HG02798 (cell line): Measurements from ENCODE around the gene TSC22D2.

Source experiments
- ATAC-seq: cut with Tn5 transposase; IDR thresholded peaks from one replicate; pipeline ENCODE4 v1.9.1; 2021; ENCODE audit warnings: mild to moderate bottlenecking; ENCODE audit not compliant: unreplicated experiment, poor library complexity

TSC22D2 gene

DNA sequence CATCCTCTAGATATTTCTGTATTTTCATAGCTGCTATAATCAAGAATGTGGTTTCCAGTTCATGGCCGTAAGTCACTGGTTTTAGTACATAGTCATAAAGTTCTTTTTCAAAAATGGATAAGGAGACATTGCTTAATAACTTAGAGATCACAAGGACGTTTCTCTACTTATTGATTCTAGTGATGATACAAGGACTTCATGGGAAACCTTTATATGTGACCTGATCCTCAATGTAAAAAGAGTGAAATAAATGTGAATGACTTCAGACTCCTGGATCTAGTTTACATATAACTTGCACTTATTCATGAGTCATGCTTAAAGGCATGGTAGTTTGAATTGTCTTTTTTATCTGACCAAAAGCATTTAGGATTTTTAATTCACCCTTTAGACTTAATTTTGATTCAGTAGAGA, 35.2 kb downstream of the TSC22D2 start:
- no peak for ATAC-seq

DNA sequence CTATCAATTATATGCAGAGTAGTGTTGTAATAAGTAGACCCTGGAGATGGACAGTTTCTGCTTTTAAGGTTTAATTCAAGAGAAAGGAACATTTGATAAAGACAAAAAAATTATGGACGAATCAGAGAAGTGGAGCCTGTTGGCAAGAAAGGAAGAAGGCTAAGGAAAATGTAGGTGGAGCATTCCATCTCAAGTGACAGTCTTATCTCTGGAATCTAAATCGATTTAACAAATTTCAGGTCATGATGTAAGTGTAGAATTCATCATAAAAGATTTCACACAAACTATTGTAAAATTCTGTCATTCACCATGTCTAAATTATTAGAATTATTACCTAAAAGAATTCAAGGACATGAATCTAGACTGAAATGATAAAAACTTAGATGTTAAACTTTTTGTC, 36.3 kb downstream of the TSC22D2 start:
- ATAC-seq: no peak

DNA sequence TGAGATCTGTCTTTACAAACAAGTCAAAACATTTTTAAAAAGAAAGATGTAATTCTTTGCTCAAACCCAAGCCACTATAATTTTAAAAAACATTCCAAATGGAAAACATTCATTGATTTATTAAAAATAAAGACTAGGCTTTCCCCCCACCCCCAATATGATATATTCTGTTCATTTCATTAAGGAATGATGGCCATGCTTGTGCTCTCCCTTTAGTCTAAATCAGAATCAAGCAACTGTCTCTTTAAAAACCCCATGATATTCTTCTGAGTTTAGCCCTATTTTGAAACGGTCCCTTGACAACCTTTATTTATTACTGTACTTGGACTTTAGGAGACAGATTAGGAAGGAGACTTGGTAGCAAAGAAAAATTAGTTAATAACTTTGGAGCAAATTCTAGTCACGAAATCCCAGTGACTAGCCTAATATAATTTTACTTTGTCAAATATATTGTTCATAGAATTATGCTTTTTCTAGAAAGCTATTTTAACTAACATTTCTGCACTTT, 38.4 kb downstream of the TSC22D2 start:
- ATAC-seq: no peak

DNA sequence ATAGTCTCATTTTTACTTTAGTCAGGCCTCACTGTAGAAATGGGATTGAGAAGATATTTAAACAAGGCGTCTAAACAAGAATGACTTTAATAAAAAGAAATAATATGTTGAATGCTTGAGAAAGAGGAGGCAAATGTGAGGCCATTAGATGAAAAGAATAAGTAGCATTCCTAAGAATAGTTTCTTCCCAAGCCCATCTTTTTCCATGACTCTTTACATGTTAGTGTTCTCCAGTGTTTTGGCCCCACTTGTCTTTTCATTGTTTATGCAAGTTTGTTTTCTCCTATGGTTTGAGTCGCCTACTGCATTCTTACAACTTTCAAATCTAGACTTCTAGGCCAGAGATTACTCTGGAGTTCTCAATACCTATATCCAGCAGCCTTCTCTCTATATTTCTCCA, 39.0 kb downstream of the TSC22D2 start:
- ATAC-seq: no peak

DNA sequence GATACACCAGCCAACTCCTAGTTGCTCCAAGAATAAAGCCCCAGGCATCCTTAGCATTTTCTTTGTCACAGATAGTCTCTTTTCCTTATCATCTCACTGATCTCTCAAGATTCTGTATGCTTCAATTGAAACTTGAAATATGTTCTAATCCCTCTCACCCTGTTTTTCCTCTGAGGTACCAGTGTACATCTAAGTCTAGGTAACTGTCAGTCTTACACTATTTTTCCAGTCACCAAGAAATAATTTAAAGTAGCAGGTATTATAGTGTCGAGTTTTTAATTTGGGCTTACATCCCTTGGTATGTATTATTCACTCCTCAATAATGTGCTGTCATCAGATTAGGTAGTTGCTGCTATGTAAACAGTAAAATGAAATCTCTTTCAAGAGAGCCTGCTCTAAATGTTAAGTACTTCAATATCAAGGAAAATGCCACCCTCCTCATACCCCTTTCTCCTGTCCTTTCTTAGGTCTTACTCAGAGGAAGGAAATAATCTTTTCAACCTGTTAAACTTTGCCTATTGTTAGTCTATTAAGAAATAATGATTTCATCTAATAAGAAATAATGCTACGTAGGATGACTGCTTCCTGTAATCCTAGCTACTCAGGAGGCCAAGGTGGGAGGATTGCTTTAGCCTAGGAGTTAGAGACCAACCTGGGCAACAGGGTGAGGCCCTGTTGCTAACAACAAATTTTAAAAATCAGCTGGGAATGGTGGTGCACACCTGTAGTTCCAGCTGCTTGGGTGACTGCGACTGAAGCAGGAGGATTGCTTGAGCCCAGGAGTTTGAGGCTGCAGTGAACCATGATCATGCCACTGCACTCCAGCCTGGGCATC, 39.8 kb downstream of the TSC22D2 start:
- ATAC-seq: no peak

DNA sequence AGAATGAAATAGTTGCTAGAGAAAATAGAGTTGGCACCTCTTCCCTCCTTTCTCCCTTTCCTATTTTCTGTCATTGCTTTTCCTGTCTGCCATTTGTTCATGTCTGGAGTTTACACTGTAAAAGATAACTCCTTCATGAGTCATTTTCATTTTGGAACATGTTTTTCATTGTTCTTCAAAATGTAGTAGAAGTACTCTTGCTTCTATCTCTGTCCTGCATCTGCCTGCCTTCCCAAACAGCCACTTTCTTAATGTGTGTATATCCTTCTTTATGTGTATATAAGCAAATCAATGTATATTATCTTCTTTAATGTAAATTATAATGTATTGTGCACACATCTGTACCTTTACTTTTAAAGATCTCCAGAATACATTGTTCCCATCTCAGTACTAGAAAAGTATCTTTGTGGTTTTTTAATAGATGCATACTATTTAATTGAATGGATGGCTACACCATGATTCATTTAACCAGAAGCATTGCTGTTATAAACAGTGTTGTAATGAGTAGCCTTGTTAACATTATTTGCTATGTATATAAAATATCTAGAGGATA, 41.1 kb downstream of the TSC22D2 start:
- ATAC-seq: no peak

DNA sequence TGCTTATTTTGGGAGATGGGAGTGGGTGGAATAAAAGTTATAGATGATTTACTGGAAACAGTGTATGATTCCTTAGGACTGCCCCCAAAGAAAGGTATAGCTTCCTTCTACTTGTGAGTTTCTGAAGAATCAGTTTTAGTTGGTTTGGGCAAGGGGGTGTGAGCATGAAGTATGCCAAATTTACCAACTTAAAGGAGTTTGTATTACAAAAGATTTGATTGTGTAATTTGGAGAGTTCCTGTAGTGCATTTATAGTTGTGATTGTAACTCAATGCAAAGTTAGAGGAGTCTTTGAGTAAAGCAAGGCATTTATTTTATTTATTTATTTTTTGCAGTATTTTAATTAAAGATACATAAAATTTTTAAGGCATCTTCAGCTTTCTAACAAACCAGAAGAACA, 42.8 kb downstream of the TSC22D2 start:
- no peak for ATAC-seq

DNA sequence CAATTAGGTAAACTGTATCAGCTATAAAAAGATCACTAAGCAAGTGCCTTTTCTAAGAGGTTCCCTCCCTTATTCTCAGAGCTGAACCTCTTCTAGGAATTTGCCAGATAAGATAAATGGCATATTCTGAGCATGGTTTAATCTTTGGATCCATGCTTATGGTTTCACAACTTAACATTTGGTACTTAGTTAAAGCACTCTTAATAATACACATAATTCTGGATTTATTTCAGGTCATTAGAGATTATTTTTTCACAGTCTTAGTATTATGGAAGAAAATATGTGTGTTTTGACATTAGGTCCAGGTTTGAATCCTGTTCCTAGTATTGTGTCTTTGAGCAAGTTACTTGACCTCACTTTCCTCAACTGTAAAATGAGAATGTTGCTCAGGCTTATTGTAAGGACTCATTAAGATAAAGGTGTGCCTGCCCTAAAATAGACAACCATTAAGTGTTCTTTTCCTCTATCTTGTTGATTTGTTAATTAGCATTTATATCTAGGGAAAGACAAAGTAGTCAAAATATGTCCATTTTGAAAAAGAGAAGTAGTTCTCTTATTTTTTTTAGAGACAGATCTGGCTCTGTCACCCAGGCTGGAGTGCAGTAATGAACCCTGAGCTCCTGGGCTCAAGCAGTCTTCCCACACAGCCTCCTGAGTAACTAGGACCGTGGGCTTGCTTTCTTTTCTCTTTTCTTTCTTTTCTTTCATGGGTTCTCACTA, 43.4 kb downstream of the TSC22D2 start:
- ATAC-seq: no peak

DNA sequence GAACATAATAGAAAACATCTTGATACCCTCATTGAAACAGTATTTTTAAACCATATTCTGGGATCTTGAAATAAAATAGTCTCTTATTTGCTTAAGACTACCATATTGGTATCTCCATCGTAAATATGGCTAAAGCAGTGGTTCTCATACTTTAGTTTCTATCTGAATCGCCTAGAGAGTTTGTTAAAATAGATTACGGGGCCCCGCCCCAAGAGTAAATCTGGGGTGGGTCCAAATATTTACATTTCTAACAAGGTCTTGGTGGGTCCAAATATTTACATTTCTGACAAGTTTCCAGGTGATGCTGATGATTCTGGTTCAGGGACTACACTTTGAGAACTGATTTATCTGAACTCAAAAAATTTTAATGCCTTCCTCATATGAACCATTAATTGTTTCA, 45.3 kb downstream of the TSC22D2 start:
- ATAC-seq: no peak

DNA sequence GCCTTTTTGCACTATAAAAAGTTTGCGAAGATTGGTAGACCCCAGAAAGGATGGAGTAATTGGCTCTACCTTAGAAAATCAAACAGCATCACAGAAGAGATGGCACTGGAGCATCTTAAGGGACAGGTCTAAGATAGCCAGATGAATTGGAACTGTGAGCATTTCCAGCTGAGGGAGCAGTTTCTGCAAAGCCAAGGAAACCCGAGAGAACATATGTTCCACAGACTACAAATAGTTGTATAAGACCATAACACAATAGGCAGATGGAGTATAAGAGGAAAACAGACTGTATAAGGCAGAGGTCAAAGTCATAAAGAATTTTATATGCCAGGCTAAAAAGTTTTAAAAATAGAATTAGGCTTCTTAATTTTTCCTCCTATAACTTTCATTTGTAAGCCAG, 46.0 kb downstream of the TSC22D2 start:
- no peak for ATAC-seq

DNA sequence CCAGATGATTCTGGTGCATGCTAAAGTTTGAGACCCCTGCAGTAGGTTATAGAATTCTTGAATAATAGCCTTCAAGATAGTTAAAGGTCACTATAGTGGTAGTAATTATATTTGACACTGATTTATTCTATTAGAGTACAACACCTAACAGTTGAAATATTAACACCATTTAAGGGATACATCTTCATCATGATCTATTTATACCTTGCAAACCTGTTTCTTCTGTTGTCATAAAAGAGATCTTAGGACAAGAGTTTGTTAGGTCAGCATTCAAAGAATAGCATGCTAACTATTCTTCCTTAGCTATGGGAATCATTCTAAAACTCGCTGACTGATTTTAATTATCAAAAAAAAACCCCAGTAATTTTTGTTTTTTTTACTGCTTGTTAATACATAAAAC, 46.5 kb downstream of the TSC22D2 start:
- ATAC-seq: no peak

DNA sequence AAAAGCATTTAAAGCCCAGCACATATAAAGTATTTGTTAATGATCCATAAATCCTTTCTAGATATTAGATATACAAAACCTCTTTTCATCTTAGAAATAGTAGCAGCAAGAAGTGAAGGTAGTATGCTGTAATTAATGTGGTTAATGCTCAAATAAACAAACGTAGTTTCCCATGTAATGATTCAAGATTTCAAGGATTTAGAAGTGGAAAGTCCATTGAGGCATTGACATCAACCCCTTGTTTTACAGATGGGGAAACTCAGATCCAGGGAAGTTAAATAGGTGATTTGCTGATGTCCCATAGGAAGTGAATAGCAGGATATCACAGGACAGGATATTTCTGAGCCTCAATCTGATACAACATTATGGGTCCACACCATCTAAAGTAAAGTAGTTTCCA, 47.2 kb downstream of the TSC22D2 start:
- no peak for ATAC-seq

DNA sequence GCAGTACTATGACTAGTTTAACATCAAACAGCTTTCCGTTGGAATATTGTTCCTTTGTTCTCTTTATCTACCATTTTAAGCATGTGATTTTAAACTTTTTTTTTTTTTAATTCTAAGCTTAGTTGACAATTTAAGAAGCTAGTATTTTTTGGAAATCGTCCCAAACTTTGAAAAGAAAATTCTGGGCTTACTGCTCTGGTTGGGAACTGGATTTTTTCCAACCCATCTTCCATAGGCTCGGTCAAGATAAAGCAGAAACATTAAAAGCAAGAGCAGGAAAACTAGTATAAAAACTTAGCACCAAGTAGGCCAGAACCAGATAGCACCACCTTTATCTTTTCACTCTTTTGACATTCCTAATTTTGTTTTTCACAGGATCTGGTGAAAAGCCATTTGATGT, 49.9 kb downstream of the TSC22D2 start:
- ATAC-seq: no peak

DNA sequence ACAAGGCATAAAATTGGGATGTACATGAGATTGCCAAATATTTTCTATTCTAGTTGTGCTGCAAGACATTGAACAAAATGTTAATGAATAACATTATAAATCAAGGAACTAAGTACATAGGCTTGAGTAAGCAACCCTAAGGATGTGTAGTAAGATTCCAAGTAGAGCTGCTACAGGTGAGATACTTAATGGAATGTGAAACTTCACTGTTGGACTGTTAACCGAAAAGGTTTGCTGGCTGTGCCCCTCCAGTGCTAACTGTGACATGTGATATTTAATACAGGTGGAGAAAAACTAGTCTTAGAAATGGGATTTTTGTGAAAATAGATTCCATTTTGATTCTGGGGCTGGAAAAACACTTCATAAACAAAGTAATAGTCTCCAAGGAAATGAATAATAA, 52.4 kb downstream of the TSC22D2 start:
- ATAC-seq: no peak

DNA sequence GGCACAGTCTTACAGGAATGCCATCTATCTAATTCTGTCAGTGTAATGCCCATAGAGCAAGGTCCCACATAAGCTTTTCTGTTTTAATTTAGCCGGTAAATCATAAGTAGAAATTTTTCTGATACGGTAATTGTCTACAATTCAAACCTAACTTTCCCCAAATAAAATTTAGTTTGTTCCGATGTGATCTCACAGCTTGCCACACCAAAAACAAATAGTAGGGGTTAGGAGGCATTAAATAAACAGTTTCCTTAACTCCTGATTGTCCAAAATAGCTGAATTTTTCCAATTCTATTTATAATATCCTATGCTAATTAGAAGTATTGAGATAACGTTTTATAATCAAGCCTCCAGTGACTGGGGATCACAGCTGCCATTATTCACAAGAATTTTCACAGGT, 53.3 kb downstream of the TSC22D2 start:
- no peak for ATAC-seq

DNA sequence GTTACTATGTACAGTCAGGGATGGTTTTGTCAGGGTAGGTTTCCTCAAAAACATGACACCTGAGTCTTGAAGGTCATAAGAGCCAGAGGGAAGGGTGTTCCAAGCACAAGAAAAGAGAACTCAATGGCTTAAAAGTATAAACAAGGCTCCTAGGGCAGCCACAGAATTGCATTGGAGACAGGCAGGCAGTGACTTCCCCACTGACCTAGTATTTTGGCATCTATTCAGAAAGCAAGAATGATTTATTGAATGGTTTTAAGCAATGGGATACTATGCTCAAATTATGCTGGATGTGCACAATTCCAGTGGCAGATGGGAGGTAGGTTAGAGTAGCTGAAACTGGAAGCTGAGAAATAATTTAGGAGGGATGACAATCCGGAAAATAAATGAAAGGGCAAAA, 54.0 kb downstream of the TSC22D2 start:
- ATAC-seq: no peak

DNA sequence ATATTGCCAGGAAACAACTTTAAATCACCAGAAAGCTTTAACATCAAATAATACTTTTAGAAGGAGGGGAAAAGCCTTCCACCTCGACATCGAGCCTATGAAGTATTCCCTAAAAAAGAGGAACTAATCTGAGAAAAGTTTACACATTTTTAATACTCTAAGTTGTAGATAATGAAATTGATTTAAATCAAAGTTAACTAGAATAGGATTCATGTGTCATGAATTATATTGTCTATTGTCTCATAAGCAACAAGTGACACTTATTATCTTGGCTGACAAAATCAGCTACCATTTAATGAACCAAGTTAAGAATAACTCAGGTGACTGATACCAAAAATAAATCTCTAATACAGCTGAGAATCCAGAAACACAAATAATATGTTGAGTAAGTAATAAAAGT, 56.6 kb downstream of the TSC22D2 start:
- no peak for ATAC-seq

DNA sequence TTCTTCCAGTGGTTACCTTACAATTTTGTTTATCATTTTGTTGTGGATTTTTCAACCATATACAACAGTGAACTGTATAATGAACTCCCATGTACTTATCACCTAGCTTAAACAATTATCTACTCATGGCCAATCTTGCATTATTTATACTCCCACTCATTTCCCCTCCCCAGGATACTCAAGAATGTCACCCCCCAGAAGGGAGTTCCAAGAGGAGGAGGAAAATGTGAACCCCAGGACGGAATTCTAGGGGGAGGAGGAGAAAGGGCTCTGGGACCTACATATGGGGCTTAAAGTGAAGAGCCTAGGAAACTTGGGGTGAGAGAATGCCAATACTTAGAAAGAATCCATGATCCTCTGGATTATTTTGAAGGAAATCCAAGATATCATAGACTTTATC, 59.3 kb downstream of the TSC22D2 start:
- ATAC-seq: no peak

DNA sequence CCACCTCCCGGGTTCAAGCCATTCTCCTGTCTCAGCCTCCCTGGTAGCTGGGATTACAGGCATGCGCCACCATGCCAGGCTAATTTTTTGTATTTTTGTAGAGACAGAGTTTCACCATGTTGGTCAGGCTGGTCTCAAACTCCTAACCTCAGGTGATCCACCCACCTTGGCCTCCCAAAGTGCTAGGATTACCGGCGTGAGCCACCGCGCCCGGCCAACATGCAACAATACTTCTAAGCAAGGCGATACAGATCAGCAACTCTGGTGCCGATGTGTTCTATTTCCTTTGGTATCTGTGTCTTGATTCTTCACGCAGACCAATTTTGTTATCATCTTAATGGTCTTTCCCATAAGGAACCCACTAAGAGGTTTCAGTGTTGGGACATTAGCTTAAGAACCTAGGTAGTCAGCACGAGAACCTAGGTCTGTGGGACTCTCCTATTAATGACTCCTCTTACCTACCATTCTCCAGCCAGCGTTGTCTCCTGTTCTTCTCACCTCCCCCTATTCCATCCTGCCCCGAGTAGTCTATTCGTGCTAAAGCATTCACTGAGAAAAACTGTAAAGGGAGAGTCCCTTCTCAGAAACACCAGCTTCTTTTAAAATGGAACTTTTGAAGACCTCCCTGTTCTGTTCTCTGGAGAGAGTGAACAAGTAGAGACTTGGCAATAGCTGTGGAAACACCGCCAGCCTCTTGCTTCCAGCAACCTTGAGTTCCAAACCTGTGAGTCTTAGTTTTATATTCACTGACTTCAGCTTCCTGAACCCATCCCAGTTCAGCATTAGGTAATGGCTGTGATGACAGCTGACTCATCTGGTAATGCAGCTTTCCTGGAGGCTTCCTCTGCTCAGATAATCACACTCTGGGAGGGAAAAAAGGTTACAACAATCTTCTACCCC, 61.2 kb downstream of the TSC22D2 start:
- no peak for ATAC-seq

DNA sequence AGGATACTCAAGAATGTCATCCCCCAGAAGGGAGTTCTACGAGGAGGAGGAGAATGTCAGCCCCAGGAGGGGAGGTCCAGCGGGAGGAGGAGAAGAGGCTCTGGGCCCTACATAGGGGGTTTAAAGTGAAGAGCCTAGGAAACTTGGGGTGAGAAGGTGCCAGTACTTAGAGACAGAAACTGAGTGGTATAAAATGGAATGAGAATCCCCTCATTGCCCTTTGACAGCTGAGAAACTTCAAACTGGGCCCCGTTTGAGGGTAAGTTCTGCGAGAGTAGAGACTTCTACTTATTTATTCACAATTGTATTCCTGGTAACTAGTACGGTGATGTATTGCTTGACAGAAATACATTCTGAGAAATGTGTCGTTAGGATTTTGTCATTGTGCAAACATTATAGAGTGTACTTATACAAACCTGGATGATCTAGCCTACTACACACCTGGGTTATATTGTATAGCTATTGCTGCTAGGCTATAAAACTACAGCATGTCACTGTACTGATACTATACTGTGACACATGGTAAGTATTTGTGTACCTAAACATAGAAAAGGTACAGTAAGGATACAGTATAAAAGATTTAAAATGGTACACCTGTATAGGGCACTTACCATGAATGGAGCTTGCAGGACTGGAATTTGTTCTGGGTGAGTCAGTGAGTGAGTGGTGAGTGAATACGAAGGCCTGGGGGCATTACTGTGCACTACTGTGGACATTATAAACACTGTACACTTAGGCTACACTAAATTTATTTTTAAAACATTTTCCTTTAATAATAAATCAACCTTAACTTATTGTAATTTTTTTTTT, 62.0 kb downstream of the TSC22D2 start:
- ATAC-seq: no peak
